Measurements from ENCODE around the gene OMA1.

Gene OMA1

GRCh38 chr1:58457023-58457635, 89.4 kb downstream of the OMA1 start:
- DNase-seq (ENCODE audit: low read depth), result no peak

- no peak for DNase-seq (ENCODE audit: low read depth)
These were observed 90.1 kb downstream of the OMA1 start for GRCh38 chr1:58456470-58456869.

- no peak for DNase-seq (ENCODE audit: low read depth)
These were observed 91.7 kb downstream of the OMA1 start for GRCh38 chr1:58454807-58455206.

GRCh38 chr1:58454385-58454784, 92.1 kb downstream of the OMA1 start:
- no peak for DNase-seq (ENCODE audit: low read depth)

- no peak for DNase-seq (ENCODE audit: low read depth)
These were observed 94.8 kb downstream of the OMA1 start for GRCh38 chr1:58451560-58452191.

- DNase-seq (ENCODE audit: low read depth), result no peak
These were observed 98.6 kb downstream of the OMA1 start for GRCh38 chr1:58447886-58448285.

GRCh38 chr1:58447042-58447441, 99.5 kb downstream of the OMA1 start:
- DNase-seq (ENCODE audit: low read depth), result no peak

GRCh38 chr1:58446368-58446767, 100.2 kb downstream of the OMA1 start:
- no peak for DNase-seq (ENCODE audit: low read depth)

GRCh38 chr1:58443986-58444868, 102.3 kb downstream of the OMA1 start:
- DNase-seq (ENCODE audit: low read depth), result no peak

- DNase-seq (ENCODE audit: low read depth), result no peak
These were observed 104.4 kb downstream of the OMA1 start for GRCh38 chr1:58442114-58442513.

- DNase-seq (ENCODE audit: low read depth), result no peak
These were observed 104.8 kb downstream of the OMA1 start for GRCh38 chr1:58441699-58442098.

GRCh38 chr1:58440696-58441095, 105.8 kb downstream of the OMA1 start:
- no peak for DNase-seq (ENCODE audit: low read depth)

GRCh38 chr1:58439946-58440345, 106.6 kb downstream of the OMA1 start:
- DNase-seq (ENCODE audit: low read depth), result no peak

- DNase-seq (ENCODE audit: low read depth), result no peak
These were observed 108.1 kb downstream of the OMA1 start for GRCh38 chr1:58438468-58438867.

- no peak for DNase-seq (ENCODE audit: low read depth)
These were observed 108.9 kb downstream of the OMA1 start for GRCh38 chr1:58437623-58438022.

GRCh38 chr1:58436615-58437297, 109.8 kb downstream of the OMA1 start:
- DNase-seq (ENCODE audit: low read depth), result no peak

GRCh38 chr1:58435376-58435775, 111.2 kb downstream of the OMA1 start:
- DNase-seq (ENCODE audit: low read depth), result no peak

GRCh38 chr1:58434607-58435006, 111.9 kb downstream of the OMA1 start:
- no peak for DNase-seq (ENCODE audit: low read depth)

GRCh38 chr1:58434181-58434580, 112.3 kb downstream of the OMA1 start:
- no peak for DNase-seq (ENCODE audit: low read depth)

GRCh38 chr1:58432851-58433668, 113.5 kb downstream of the OMA1 start:
- DNase-seq (ENCODE audit: low read depth), result peak; percentile 78

GRCh38 chr1:58431901-58432620, 114.5 kb downstream of the OMA1 start:
- DNase-seq (ENCODE audit: low read depth), result no peak
